CD14-positive monocyte (primary cell): Measurements from ENCODE around the gene ABCB8. TPM values are rescaled to one million over a fixed set of nuclear protein-coding genes. Genes with fewer than 3 reads are reported as not detected.

Experiments used
- DNase-seq, 3 donors: peaks; one replicate each; pipeline ENCODE4 v3.0.0-alpha.2; 2011 to 2022
- H2AFZ ChIP-seq: 2 replicates; pipeline ENCODE4 v1.6.0; 2012; ENCODE audit warnings: mild to moderate bottlenecking, low read depth, low read length, inconsistent platforms; ENCODE audit not compliant: insufficient read depth, poor library complexity, severe bottlenecking
- H3K27ac ChIP-seq, 2 donors: 1 replicate in 1 of 2; 2 replicates in 1 of 2; pipeline ENCODE4 v1.5.1; 2012 to 2013; ENCODE audit warnings: low read length in 2 of 2, control low read depth in 1 of 2, inconsistent platforms in 1 of 2, low read depth in 1 of 2, mild to moderate bottlenecking in 1 of 2
- H3K27me3 ChIP-seq, 2 donors: one replicate each; pipeline versions ENCODE4 v1.6.0 to v1.6.1; 2011 to 2013; ENCODE audit warnings: low read length in 2 of 2; ENCODE audit not compliant: control insufficient read depth in 2 of 2, insufficient read depth in 2 of 2
- H3K36me3 ChIP-seq, 2 donors: replicated peaks in 1 of 2; 1 replicate in 1 of 2; 2 replicates in 1 of 2; pipeline versions ENCODE4 v1.5.1 to v1.6.1; 2012 to 2013; ENCODE audit warnings: low read length in 2 of 2, control low read depth in 1 of 2, inconsistent platforms in 1 of 2, mild to moderate bottlenecking in 1 of 2; ENCODE audit not compliant: insufficient read depth in 2 of 2, control insufficient read depth in 1 of 2
- H3K4me1 ChIP-seq, 2 donors: 1 replicate in 1 of 2; 2 replicates in 1 of 2; pipeline versions ENCODE4 v1.5.1 to v1.6.1; 2012 to 2013; ENCODE audit warnings: low read length in 2 of 2, control low read depth in 1 of 2, inconsistent platforms in 1 of 2, mild to moderate bottlenecking in 1 of 2, moderate library complexity in 1 of 2; ENCODE audit not compliant: insufficient read depth in 2 of 2, control insufficient read depth in 1 of 2
- H3K4me2 ChIP-seq: replicated peaks from 2 replicates; pipeline ENCODE3; 2012; ENCODE audit warnings: low read length, moderate library complexity, mild to moderate bottlenecking; ENCODE audit not compliant: poor library complexity, severe bottlenecking; ENCODE audit errors: extremely low read depth
- H3K4me3 ChIP-seq, 3 experiments: fragments of 200-600 bp in 1 of 3; sonication (generic) in 1 of 3; replicated peaks in 1 of 3; 1 replicate in 2 of 3; 2 replicates in 1 of 3; pipeline ENCODE4 v1.5.1; 2011 to 2013; ENCODE audit warnings: low read length in 3 of 3, mild to moderate bottlenecking in 3 of 3, control low read depth in 2 of 3, low read depth in 2 of 3, inconsistent platforms in 1 of 3, moderate library complexity in 1 of 3
- H3K79me2 ChIP-seq: 2 replicates; pipeline ENCODE4 v1.6.0; 2012; ENCODE audit warnings: mild to moderate bottlenecking, control low read depth, inconsistent platforms, low read length, moderate library complexity; ENCODE audit not compliant: insufficient read depth
- H3K9ac ChIP-seq: 2 replicates; pipeline ENCODE4 v1.6.0; 2017; ENCODE audit warnings: low read length, mild to moderate bottlenecking; ENCODE audit not compliant: insufficient read depth, poor library complexity, severe bottlenecking
- H3K9me3 ChIP-seq, 2 donors: replicated peaks in 1 of 2; 1 replicate in 1 of 2; 2 replicates in 1 of 2; pipeline versions ENCODE4 v1.5.1 to v1.6.1; 2012 to 2013; ENCODE audit warnings: low read length in 2 of 2, control low read depth in 1 of 2; ENCODE audit not compliant: control insufficient read depth in 1 of 2, insufficient read depth in 1 of 2
- H4K20me1 ChIP-seq: 2 replicates; pipeline ENCODE4 v1.6.0; 2012; ENCODE audit warnings: mild to moderate bottlenecking, low read length, control low read depth, moderate library complexity; ENCODE audit not compliant: insufficient read depth
- H3K27ac Mint-ChIP-seq, 7 donors: one replicate each; pipeline ENCODE4 v1.8.0; 2020; ENCODE audit warnings: mild to moderate bottlenecking in 7 of 7, mixed read lengths in 7 of 7, moderate library complexity in 6 of 7, inconsistent platforms in 2 of 7
- H3K27me3 Mint-ChIP-seq, 3 donors: one replicate each; pipeline ENCODE4 v1.8.0; 2021 to 2022; ENCODE audit warnings: low read depth in 3 of 3, mild to moderate bottlenecking in 3 of 3, mixed read lengths in 3 of 3, moderate library complexity in 3 of 3, inconsistent platforms in 1 of 3
- H3K36me3 Mint-ChIP-seq, 2 donors: one replicate each; pipeline ENCODE4 v1.8.0; 2020; ENCODE audit warnings: mixed read lengths in 2 of 2, inconsistent platforms in 1 of 2, mild to moderate bottlenecking in 1 of 2
- H3K4me1 Mint-ChIP-seq: one replicate; pipeline ENCODE4 v1.8.0; 2020; ENCODE audit warnings: mild to moderate bottlenecking, mixed read lengths
- H3K4me3 Mint-ChIP-seq, 2 donors: one replicate each; pipeline ENCODE4 v1.8.0; 2020; ENCODE audit warnings: mild to moderate bottlenecking in 2 of 2, mixed read lengths in 2 of 2, moderate library complexity in 1 of 2
- H3K9me3 Mint-ChIP-seq, 7 donors: one replicate each; pipeline ENCODE4 v1.8.0; 2020 to 2022; ENCODE audit warnings: mixed read lengths in 7 of 7, mild to moderate bottlenecking in 6 of 7, moderate library complexity in 6 of 7, inconsistent platforms in 2 of 7
- WGBS: methylation state at CpG from one replicate; pipeline ENCODE4 v1.1.5; 2013; ENCODE audit warnings: missing lambda C conversion rate; ENCODE audit not compliant: insufficient coverage; 5-methylcytosine and 5-hydroxymethylcytosine counted together
- intact Hi-C, 2 donors: fragments of 100-400 bp; cut with micrococcal nuclease; formaldehyde crosslinking; loops; one replicate each; pipeline versions ENCODE4 v1.15.0 to v1.15.1; 2023
- polyA plus RNA-seq, 3 donors: library from polyadenylated mRNA; depleted of rRNA in 1 of 3; unstranded in 2 of 3; stranded (reverse) in 1 of 3; fragments of 300-500 nt in 2 of 3; fragments of >200 nt in 1 of 3; fragmentation: Illumina TruSeq in 2 of 3; gene quantifications; 1 replicate in 2 of 3; 2 replicates in 1 of 3; pipeline ENCODE4 v1.2.3, GENCODE V29; 2012 to 2021
- TF ChIP-seq, protein P1 (sequence below): fragments of 200-600 bp; IDR thresholded peaks from one replicate; pipeline ENCODE4 v1.8.0; 2022; ENCODE audit warnings: antibody characterized with exemption, mild to moderate bottlenecking

The ABCB8 gene
- polyA plus RNA-seq, 3 donors, result 9.3 to 19.9 (median 9.5) TPM

DNA sequence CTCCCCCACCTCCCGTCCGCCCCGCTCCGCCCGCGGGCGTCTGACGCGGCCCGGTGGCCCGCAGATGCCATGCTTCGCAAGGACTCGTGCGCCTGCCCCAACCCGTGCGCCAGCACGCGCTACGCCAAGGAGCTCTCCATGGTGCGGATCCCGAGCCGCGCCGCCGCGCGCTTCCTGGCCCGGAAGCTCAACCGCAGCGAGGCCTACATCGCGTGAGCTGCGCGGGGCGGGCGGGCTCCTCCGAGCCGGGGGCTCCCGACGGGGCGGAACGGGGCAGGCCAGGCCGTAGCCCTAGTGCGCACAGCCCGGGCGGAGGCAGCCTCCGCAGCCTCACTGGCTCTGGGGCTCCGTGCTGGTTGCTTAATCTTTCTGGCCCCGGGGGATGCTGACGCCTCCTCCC lies 22.9 kb downstream of the ABCB8 start:
- H3K4me1 Mint-ChIP-seq, result peaks cover 12% of the 10 kb centered on the region
- peak overlapping the region; percentile 19 for H3K4me2 ChIP-seq
- peaks cover 14 to 20% of the 10 kb centered on the region in 2 donors for H3K36me3 Mint-ChIP-seq
- H3K4me3 ChIP-seq, result no peak overlapping the region
- no peak overlapping the region for H3K4me3 Mint-ChIP-seq
- no peaks in the 10 kb centered on the region for H3K9me3 ChIP-seq
- peaks cover 0 to 2% (median 0%) of the 10 kb centered on the region in 7 donors for H3K9me3 Mint-ChIP-seq
- H3K27ac Mint-ChIP-seq, result no peak overlapping the region
- H4K20me1 ChIP-seq, result no peaks in the 10 kb centered on the region
- H3K4me1 ChIP-seq, result peaks cover 13 to 24% of the 10 kb centered on the region in 2 donors
- no peak overlapping the region for H3K27ac ChIP-seq
- no peak overlapping the region for H2AFZ ChIP-seq
- under 1% methylated on average over 48 of the region's 50 CpGs for WGBS
- H3K9ac ChIP-seq, result no peak overlapping the region
- TF ChIP-seq, protein P1, sequence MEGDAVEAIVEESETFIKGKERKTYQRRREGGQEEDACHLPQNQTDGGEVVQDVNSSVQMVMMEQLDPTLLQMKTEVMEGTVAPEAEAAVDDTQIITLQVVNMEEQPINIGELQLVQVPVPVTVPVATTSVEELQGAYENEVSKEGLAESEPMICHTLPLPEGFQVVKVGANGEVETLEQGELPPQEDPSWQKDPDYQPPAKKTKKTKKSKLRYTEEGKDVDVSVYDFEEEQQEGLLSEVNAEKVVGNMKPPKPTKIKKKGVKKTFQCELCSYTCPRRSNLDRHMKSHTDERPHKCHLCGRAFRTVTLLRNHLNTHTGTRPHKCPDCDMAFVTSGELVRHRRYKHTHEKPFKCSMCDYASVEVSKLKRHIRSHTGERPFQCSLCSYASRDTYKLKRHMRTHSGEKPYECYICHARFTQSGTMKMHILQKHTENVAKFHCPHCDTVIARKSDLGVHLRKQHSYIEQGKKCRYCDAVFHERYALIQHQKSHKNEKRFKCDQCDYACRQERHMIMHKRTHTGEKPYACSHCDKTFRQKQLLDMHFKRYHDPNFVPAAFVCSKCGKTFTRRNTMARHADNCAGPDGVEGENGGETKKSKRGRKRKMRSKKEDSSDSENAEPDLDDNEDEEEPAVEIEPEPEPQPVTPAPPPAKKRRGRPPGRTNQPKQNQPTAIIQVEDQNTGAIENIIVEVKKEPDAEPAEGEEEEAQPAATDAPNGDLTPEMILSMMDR, result no peak
- H3K27me3 Mint-ChIP-seq, result peaks cover 9 to 23% (median 11%) of the 10 kb centered on the region in 3 donors
- DNase-seq, result peak; percentile 33 to 50 (median 36)
- intact Hi-C loops, result no loop called here
- H3K79me2 ChIP-seq, result no peaks in the 10 kb centered on the region
- no peaks in the 10 kb centered on the region for H3K36me3 ChIP-seq
- H3K27me3 ChIP-seq, result peaks cover 0 to 11% of the 10 kb centered on the region in 2 donors

DNA sequence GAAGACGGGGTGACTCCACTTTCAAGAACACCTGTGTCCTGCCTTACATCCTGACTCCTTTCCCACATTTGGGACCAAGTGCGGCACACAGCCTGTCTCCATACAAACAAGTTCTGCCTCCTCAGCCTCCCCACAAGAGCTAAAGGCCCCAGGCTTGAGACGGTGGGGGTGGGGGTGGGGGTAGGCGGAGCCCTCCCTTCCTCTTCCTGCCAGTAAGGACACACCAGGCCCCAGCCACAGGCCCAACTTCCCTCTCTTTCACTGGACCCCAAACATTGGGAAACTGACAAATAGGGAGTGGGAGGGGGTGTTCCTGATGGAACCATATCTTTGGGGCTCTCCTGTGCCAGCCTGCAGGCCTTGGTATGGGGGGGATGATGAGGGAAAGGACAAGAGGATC lies 24.8 kb downstream of the ABCB8 start:
- no peaks in the 10 kb centered on the region for H4K20me1 ChIP-seq
- H3K27me3 ChIP-seq, result peaks cover 0 to 11% of the 10 kb centered on the region in 2 donors
- H3K36me3 ChIP-seq, result no peaks in the 10 kb centered on the region
- H3K4me1 ChIP-seq, result peaks cover 22 to 38% of the 10 kb centered on the region in 2 donors
- peak overlapping the region; percentile 36 for H3K9ac ChIP-seq
- Mint-ChIP-seq H3K9me3 (no peaks in the 10 kb centered on the region), H3K27ac (peak overlapping the region in 5 of 7 donors; percentile 25 to 79 (median 66)), H3K4me3 (peak overlapping the region in 1 of 2 donors; percentile 62), H3K36me3 (peaks cover 14 to 20% of the 10 kb centered on the region in 2 donors), H3K4me1 (peaks cover 24% of the 10 kb centered on the region), H3K27me3 (peaks cover 8 to 23% (median 11%) of the 10 kb centered on the region in 3 donors)
- intact Hi-C loops, result no loop called here
- no peaks in the 10 kb centered on the region for H3K9me3 ChIP-seq
- peak overlapping the region; percentile 39 for H3K4me2 ChIP-seq
- H3K4me3 ChIP-seq, result peak overlapping the region in 1 of 3 experiments; percentile 49
- peak overlapping the region in 1 of 2 donors; percentile 65 for H3K27ac ChIP-seq
- DNase-seq, result peak in 2 of 3 donors; percentile 14 to 21
- peaks cover 9% of the 10 kb centered on the region for H3K79me2 ChIP-seq
- peak overlapping the region; percentile 59 for H2AFZ ChIP-seq
- no CpG with 5 or more reads among the region's 4 CpGs for WGBS
- TF ChIP-seq, protein P1, result no peak
